GM12892 (cell line): ENCODE data around the gene GFRA4.

Experiments used
- POLR2A ChIP-seq: IDR thresholded peaks from 2 replicates; pipeline ENCODE4 v1.6.1; 2011; ENCODE audit warnings: low read depth, low read length, control low read depth
- POLR2AphosphoS5 ChIP-seq: IDR thresholded peaks from 2 replicates; pipeline ENCODE4 v1.6.1; 2011; ENCODE audit warnings: low read depth, low read length, control low read depth
- TAF1 ChIP-seq: IDR thresholded peaks from 2 replicates; pipeline ENCODE4 v1.6.1; 2011; ENCODE audit warnings: low read depth, mild to moderate bottlenecking, control low read depth, low read length, borderline replicate concordance

GRCh38 chr20:3632311-3633004 is 30.7 kb downstream of the GFRA4 start:
- TF ChIP-seq POLR2A: no peak
- TF ChIP-seq POLR2AphosphoS5: no peak
- no peak for TF ChIP-seq TAF1
